C4-2B (cell line): Measurements from ENCODE around the gene SSBP2.

Experiments
- ZFX ChIP-seq: fragments of 450-650 bp; IDR thresholded peaks from 2 replicates; pipeline ENCODE4 v1.6.1; 2017
- TF ChIP-seq, protein P1 (sequence below): fragments of 450-650 bp; conservative IDR thresholded peaks from 2 replicates; pipeline ENCODE4 v1.5.1; 2017; ENCODE audit warnings: mild to moderate bottlenecking

DNA sequence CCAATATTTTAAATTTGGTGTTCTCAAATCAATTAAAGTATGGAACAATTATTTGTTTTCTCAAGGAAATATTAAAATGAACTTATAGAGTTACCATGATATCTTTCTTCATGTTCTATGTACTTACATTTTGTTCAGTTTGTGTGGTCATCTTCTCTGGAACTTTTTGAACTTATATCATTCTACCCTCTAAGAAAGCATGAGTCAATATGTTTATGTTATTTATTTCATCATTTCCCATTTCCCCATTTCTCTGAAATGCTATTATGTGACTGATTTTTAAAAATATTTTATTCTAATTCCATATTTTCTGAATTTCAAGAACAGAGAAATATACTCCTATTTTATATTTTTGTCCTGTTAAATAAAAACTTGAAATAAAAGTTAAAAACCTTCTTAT lies 233.4 kb downstream of the SSBP2 start:
- TF ChIP-seq, protein P1, sequence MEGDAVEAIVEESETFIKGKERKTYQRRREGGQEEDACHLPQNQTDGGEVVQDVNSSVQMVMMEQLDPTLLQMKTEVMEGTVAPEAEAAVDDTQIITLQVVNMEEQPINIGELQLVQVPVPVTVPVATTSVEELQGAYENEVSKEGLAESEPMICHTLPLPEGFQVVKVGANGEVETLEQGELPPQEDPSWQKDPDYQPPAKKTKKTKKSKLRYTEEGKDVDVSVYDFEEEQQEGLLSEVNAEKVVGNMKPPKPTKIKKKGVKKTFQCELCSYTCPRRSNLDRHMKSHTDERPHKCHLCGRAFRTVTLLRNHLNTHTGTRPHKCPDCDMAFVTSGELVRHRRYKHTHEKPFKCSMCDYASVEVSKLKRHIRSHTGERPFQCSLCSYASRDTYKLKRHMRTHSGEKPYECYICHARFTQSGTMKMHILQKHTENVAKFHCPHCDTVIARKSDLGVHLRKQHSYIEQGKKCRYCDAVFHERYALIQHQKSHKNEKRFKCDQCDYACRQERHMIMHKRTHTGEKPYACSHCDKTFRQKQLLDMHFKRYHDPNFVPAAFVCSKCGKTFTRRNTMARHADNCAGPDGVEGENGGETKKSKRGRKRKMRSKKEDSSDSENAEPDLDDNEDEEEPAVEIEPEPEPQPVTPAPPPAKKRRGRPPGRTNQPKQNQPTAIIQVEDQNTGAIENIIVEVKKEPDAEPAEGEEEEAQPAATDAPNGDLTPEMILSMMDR, result no peak
- TF ChIP-seq ZFX, result no peak
